ENCODE measurements around the gene LYZL4.

Gene LYZL4

DNA sequence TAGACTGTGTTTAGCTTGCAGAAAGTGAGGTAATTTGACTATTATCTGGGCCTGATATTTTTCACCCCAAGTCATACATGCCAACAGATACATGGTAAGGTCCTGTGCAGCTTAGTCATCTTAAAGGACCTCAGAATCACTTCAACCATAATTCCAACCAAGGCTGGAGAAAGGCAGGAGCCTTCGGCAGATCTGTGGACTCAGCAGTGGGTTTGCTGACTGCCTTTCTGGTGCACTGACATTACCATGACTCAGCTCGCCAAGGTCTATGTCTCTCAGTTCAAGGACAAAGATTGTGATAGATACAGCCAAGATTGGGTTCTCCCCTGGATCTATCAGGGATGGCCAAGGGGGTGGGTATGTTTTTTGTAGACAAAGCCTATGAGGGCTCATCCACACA is 32.7 kb downstream of the LYZL4 start:
- no peak overlapping the region for H2AK5ac ChIP-seq (ENCODE audit: low read length)
- H3K79me2 ChIP-seq (ENCODE audit: control insufficient read depth, insufficient read depth, low read length) = no peaks in the 10 kb centered on the region
- no peak for DNase-seq

DNA sequence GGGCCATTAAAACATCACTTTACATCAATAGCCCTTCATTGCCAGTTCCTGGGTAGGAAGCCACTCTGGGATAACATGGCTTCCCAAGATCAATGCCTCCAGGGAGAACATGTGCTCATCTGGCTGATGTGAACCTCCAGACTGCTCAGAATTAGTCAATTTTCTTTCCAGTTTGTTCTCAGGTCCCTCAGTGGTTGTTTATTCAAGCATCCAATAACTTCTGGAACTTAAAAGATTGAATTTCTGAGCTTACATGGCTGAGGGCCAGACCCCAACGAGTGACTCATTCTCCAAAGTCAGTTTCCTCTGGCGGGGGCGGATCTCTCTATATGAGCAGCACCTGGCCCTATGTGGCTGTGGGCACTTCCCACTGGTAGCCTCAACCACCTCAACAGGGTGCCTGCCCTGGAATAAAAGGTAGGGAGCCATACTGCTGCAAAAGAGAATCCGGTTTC is 34.0 kb downstream of the LYZL4 start:
- WGBS (ENCODE audit: extremely low coverage, insufficient coverage, low lambda C conversion rate) = no CpG with 5 or more reads among the region's 4 CpGs
- Histone ChIP-seq H3K4me2 (ENCODE audit: low read length) (no peak overlapping the region), H3K56ac (ENCODE audit: low read length) (no peak overlapping the region), H3K79me2 (ENCODE audit: control insufficient read depth, insufficient read depth, low read length) (no peaks in the 10 kb centered on the region), H3K27ac (ENCODE audit: low read depth, low read length) (no peak overlapping the region), H3K27me3 (ENCODE audit: insufficient read depth, low read length, poor library complexity) (no peaks in the 10 kb centered on the region), H3K9ac (ENCODE audit: low read length) (no peak overlapping the region), H3K36me3 (ENCODE audit: control insufficient read depth, insufficient read depth, low read length) (no peaks in the 10 kb centered on the region), H2BK5ac (ENCODE audit: low read length) (no peak overlapping the region), H3K23ac (ENCODE audit: low read length) (no peak overlapping the region), H4K5ac (ENCODE audit: low read length) (no peak overlapping the region), H3K79me1 (ENCODE audit: low read length) (no peaks in the 10 kb centered on the region), H3K4me3 (ENCODE audit: low read length) (no peak overlapping the region), H2AK5ac (ENCODE audit: low read length) (no peak overlapping the region), H3K18ac (ENCODE audit: low read length) (no peak overlapping the region), H3K4me1 (ENCODE audit: control insufficient read depth, low read depth, low read length) (no peaks in the 10 kb centered on the region), H2BK15ac (replicated peaks; ENCODE audit: low read depth) (no peak overlapping the region), H4K8ac (ENCODE audit: low read depth, low read length) (no peak overlapping the region), H2BK120ac (ENCODE audit: low read depth, low read length) (no peak overlapping the region), H3K4ac (ENCODE audit: low read depth, low read length) (no peak overlapping the region)
- DNase-seq = no peak

More for the DNA sequence above, 32.7 kb downstream of the LYZL4 start:
- H3K18ac ChIP-seq (ENCODE audit: low read length) = no peak overlapping the region
- no peaks in the 10 kb centered on the region for H3K79me1 ChIP-seq (ENCODE audit: low read length)
- no peak overlapping the region for H3K27ac ChIP-seq (ENCODE audit: low read depth, low read length)
- H3K9ac ChIP-seq (ENCODE audit: low read length) = no peak overlapping the region
- no peak overlapping the region for H4K8ac ChIP-seq (ENCODE audit: low read depth, low read length)
- no peak overlapping the region for H4K5ac ChIP-seq (ENCODE audit: low read length)
- H3K56ac ChIP-seq (ENCODE audit: low read length) = no peak overlapping the region
- no peaks in the 10 kb centered on the region for H3K4me1 ChIP-seq (ENCODE audit: control insufficient read depth, low read depth, low read length)
- WGBS (ENCODE audit: extremely low coverage, insufficient coverage, low lambda C conversion rate) = no CpG with 5 or more reads among the region's 2 CpGs
- H3K4me3 ChIP-seq (ENCODE audit: low read length) = no peak overlapping the region
- H2BK5ac ChIP-seq (ENCODE audit: low read length) = no peak overlapping the region
- H3K4me2 ChIP-seq (ENCODE audit: low read length) = no peak overlapping the region
- no peak overlapping the region for H2BK15ac ChIP-seq (replicated peaks; ENCODE audit: low read depth)
- H3K4ac ChIP-seq (ENCODE audit: low read depth, low read length) = no peak overlapping the region
- H3K36me3 ChIP-seq (ENCODE audit: control insufficient read depth, insufficient read depth, low read length) = no peaks in the 10 kb centered on the region
- no peaks in the 10 kb centered on the region for H3K27me3 ChIP-seq (ENCODE audit: insufficient read depth, low read length, poor library complexity)
- no peak overlapping the region for H2BK120ac ChIP-seq (ENCODE audit: low read depth, low read length)
- H3K23ac ChIP-seq (ENCODE audit: low read length) = no peak overlapping the region

- H3K27ac ChIP-seq (ENCODE audit: low read depth, low read length) = no peak overlapping the region
- no peak overlapping the region for H2AK5ac ChIP-seq (ENCODE audit: low read length)
- H2BK120ac ChIP-seq (ENCODE audit: low read depth, low read length) = no peak overlapping the region
- no peak overlapping the region for H3K56ac ChIP-seq (ENCODE audit: low read length)
- H3K79me1 ChIP-seq (ENCODE audit: low read length) = no peaks in the 10 kb centered on the region
- H3K4me3 ChIP-seq (ENCODE audit: low read length) = no peak overlapping the region
- no peak overlapping the region for H3K23ac ChIP-seq (ENCODE audit: low read length)
- no peak overlapping the region for H4K8ac ChIP-seq (ENCODE audit: low read depth, low read length)
- H2BK5ac ChIP-seq (ENCODE audit: low read length) = no peak overlapping the region
- no peak overlapping the region for H3K18ac ChIP-seq (ENCODE audit: low read length)
- no peaks in the 10 kb centered on the region for H3K4me1 ChIP-seq (ENCODE audit: control insufficient read depth, low read depth, low read length)
- H2BK15ac ChIP-seq (replicated peaks; ENCODE audit: low read depth) = no peak overlapping the region
- no peak overlapping the region for H4K5ac ChIP-seq (ENCODE audit: low read length)
- H3K36me3 ChIP-seq (ENCODE audit: control insufficient read depth, insufficient read depth, low read length) = no peaks in the 10 kb centered on the region
- H3K27me3 ChIP-seq (ENCODE audit: insufficient read depth, low read length, poor library complexity) = no peaks in the 10 kb centered on the region
- H3K9ac ChIP-seq (ENCODE audit: low read length) = no peak overlapping the region
- no peak for DNase-seq
- no peak overlapping the region for H3K4ac ChIP-seq (ENCODE audit: low read depth, low read length)
- WGBS (ENCODE audit: extremely low coverage, insufficient coverage, low lambda C conversion rate) = no CpG with 5 or more reads among the region's 6 CpGs
- no peaks in the 10 kb centered on the region for H3K79me2 ChIP-seq (ENCODE audit: control insufficient read depth, insufficient read depth, low read length)
- no peak overlapping the region for H3K4me2 ChIP-seq (ENCODE audit: low read length)
Measured at GRCh38 chr3:42375121-42375800, 35.1 kb downstream of the LYZL4 start.

DNA sequence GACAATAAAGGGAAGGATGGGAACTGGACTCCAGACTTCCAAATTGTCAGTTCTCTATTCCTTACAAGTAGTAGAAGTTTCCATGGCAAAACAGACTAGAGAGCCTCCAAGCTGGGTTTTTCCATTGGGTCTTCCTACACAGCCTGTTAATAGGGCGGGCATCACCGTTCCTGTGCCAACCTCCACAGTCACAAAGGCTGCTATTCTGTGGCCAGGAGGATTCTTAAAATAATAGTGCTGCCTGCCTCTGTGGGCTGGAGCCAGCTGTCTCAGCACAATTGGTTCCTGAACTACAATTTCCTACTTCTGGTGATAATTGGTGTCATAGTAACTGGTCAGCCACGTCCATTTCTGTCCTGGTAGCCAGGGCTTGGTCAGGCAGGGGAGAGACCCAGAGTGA is 38.6 kb downstream of the LYZL4 start:
- Histone ChIP-seq H3K56ac (ENCODE audit: low read length) (no peak overlapping the region), H2BK5ac (ENCODE audit: low read length) (no peak overlapping the region), H3K23ac (ENCODE audit: low read length) (no peak overlapping the region), H3K79me1 (ENCODE audit: low read length) (no peaks in the 10 kb centered on the region), H4K5ac (ENCODE audit: low read length) (no peak overlapping the region), H3K18ac (ENCODE audit: low read length) (no peak overlapping the region), H2BK120ac (ENCODE audit: low read depth, low read length) (no peak overlapping the region), H3K27me3 (ENCODE audit: insufficient read depth, low read length, poor library complexity) (no peaks in the 10 kb centered on the region), H3K36me3 (ENCODE audit: control insufficient read depth, insufficient read depth, low read length) (no peaks in the 10 kb centered on the region), H4K8ac (ENCODE audit: low read depth, low read length) (no peak overlapping the region), H3K27ac (ENCODE audit: low read depth, low read length) (no peak overlapping the region), H3K4me1 (ENCODE audit: control insufficient read depth, low read depth, low read length) (no peaks in the 10 kb centered on the region), H3K4ac (ENCODE audit: low read depth, low read length) (no peak overlapping the region), H3K79me2 (ENCODE audit: control insufficient read depth, insufficient read depth, low read length) (no peaks in the 10 kb centered on the region), H3K4me2 (ENCODE audit: low read length) (no peak overlapping the region), H2AK5ac (ENCODE audit: low read length) (no peak overlapping the region), H3K4me3 (ENCODE audit: low read length) (no peak overlapping the region), H2BK15ac (replicated peaks; ENCODE audit: low read depth) (no peak overlapping the region), H3K9ac (ENCODE audit: low read length) (no peak overlapping the region)
- WGBS (ENCODE audit: extremely low coverage, insufficient coverage, low lambda C conversion rate) = no CpG with 5 or more reads among the region's 3 CpGs
- DNase-seq = no peak

- no peak overlapping the region for H2BK15ac ChIP-seq (replicated peaks; ENCODE audit: low read depth)
- no CpG with 5 or more reads among the region's 4 CpGs for WGBS (ENCODE audit: extremely low coverage, insufficient coverage, low lambda C conversion rate)
- peak; percentile 86 for DNase-seq
- no peak overlapping the region for H2BK120ac ChIP-seq (ENCODE audit: low read depth, low read length)
- H3K4me1 ChIP-seq (ENCODE audit: control insufficient read depth, low read depth, low read length) = no peaks in the 10 kb centered on the region
- H3K4me2 ChIP-seq (ENCODE audit: low read length) = no peak overlapping the region
- H3K36me3 ChIP-seq (ENCODE audit: control insufficient read depth, insufficient read depth, low read length) = no peaks in the 10 kb centered on the region
- H3K23ac ChIP-seq (ENCODE audit: low read length) = no peak overlapping the region
- no peak overlapping the region for H4K8ac ChIP-seq (ENCODE audit: low read depth, low read length)
- H3K4me3 ChIP-seq (ENCODE audit: low read length) = no peak overlapping the region
- H3K9ac ChIP-seq (ENCODE audit: low read length) = no peak overlapping the region
- H3K27me3 ChIP-seq (ENCODE audit: insufficient read depth, low read length, poor library complexity) = no peaks in the 10 kb centered on the region
- H3K27ac ChIP-seq (ENCODE audit: low read depth, low read length) = no peak overlapping the region
- no peak overlapping the region for H2AK5ac ChIP-seq (ENCODE audit: low read length)
- H3K79me1 ChIP-seq (ENCODE audit: low read length) = no peaks in the 10 kb centered on the region
- H3K4ac ChIP-seq (ENCODE audit: low read depth, low read length) = no peak overlapping the region
- no peaks in the 10 kb centered on the region for H3K79me2 ChIP-seq (ENCODE audit: control insufficient read depth, insufficient read depth, low read length)
- H2BK5ac ChIP-seq (ENCODE audit: low read length) = no peak overlapping the region
- no peak overlapping the region for H3K56ac ChIP-seq (ENCODE audit: low read length)
- no peak overlapping the region for H4K5ac ChIP-seq (ENCODE audit: low read length)
- no peak overlapping the region for H3K18ac ChIP-seq (ENCODE audit: low read length)
Measured at GRCh38 chr3:42369832-42370231, 40.6 kb downstream of the LYZL4 start.

DNA sequence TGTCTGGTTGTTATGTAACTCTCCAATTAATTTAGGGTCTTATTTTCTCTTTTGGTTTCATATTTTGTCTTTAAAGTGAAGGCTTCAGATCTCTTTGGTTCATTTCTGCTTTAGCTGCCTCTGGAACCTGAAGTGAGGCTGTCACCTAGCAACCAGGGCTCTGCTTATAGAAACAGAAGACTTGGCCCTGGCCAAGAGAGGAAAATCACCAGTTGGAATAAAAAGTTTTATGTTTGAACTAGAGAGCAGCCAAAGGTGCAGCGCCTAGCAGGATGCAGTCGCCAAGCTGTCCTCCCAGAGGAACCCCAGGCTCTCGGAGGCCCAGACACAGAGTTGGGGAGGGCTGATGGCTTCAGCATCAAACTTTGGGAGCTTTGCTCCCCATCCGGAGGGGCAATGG is 41.1 kb downstream of the LYZL4 start:
- H2BK5ac ChIP-seq (ENCODE audit: low read length) = no peak overlapping the region
- no peaks in the 10 kb centered on the region for H3K79me1 ChIP-seq (ENCODE audit: low read length)
- H3K4me1 ChIP-seq (ENCODE audit: control insufficient read depth, low read depth, low read length) = no peaks in the 10 kb centered on the region
- H3K36me3 ChIP-seq (ENCODE audit: control insufficient read depth, insufficient read depth, low read length) = no peaks in the 10 kb centered on the region
- H3K4me2 ChIP-seq (ENCODE audit: low read length) = no peak overlapping the region
- H2BK120ac ChIP-seq (ENCODE audit: low read depth, low read length) = no peak overlapping the region
- no peak overlapping the region for H3K23ac ChIP-seq (ENCODE audit: low read length)
- no peak overlapping the region for H3K9ac ChIP-seq (ENCODE audit: low read length)
- no peak overlapping the region for H3K4me3 ChIP-seq (ENCODE audit: low read length)
- no peak overlapping the region for H3K18ac ChIP-seq (ENCODE audit: low read length)
- no peak overlapping the region for H4K8ac ChIP-seq (ENCODE audit: low read depth, low read length)
- DNase-seq = peak; percentile 74
- no peaks in the 10 kb centered on the region for H3K79me2 ChIP-seq (ENCODE audit: control insufficient read depth, insufficient read depth, low read length)
- no CpG with 5 or more reads among the region's 4 CpGs for WGBS (ENCODE audit: extremely low coverage, insufficient coverage, low lambda C conversion rate)
- H3K27ac ChIP-seq (ENCODE audit: low read depth, low read length) = no peak overlapping the region
- H3K4ac ChIP-seq (ENCODE audit: low read depth, low read length) = no peak overlapping the region
- no peaks in the 10 kb centered on the region for H3K27me3 ChIP-seq (ENCODE audit: insufficient read depth, low read length, poor library complexity)
- H2BK15ac ChIP-seq (replicated peaks; ENCODE audit: low read depth) = no peak overlapping the region
- H2AK5ac ChIP-seq (ENCODE audit: low read length) = no peak overlapping the region
- H4K5ac ChIP-seq (ENCODE audit: low read length) = no peak overlapping the region
- H3K56ac ChIP-seq (ENCODE audit: low read length) = no peak overlapping the region
